Osteocyte (in vitro differentiated cells): ENCODE results near the gene WDR64. TPM values are rescaled to one million over a fixed set of nuclear protein-coding genes. Genes with fewer than 3 reads are reported as not detected.

Experiments used
- DNase-seq: peaks from one replicate; pipeline ENCODE4 v3.0.0; 2021; ENCODE audit warnings: mixed read lengths; ENCODE audit not compliant: unreplicated experiment; ENCODE audit errors: extremely low spot score
- H3K27ac Mint-ChIP-seq: one replicate; pipeline ENCODE4 v1.8.0; 2021; ENCODE audit warnings: mild to moderate bottlenecking, mixed read lengths; ENCODE audit not compliant: unreplicated experiment
- H3K27me3 Mint-ChIP-seq: one replicate; pipeline ENCODE4 v1.8.0; 2021; ENCODE audit warnings: mixed read lengths; ENCODE audit not compliant: unreplicated experiment
- H3K36me3 Mint-ChIP-seq: one replicate; pipeline ENCODE4 v1.8.0; 2021; ENCODE audit warnings: mixed read lengths; ENCODE audit not compliant: unreplicated experiment
- H3K4me1 Mint-ChIP-seq: one replicate; pipeline ENCODE4 v1.8.0; 2021; ENCODE audit warnings: mixed read lengths; ENCODE audit not compliant: unreplicated experiment
- H3K4me3 Mint-ChIP-seq: one replicate; pipeline ENCODE4 v1.8.0; 2021; ENCODE audit warnings: mild to moderate bottlenecking, moderate library complexity, mixed read lengths; ENCODE audit not compliant: unreplicated experiment
- H3K9me3 Mint-ChIP-seq: one replicate; pipeline ENCODE4 v1.8.0; 2021; ENCODE audit warnings: mixed read lengths; ENCODE audit not compliant: unreplicated experiment
- total RNA-seq: library from RNA; stranded (reverse); gene quantifications from 2 replicates; pipeline ENCODE4 v1.2.1, GENCODE V29; 2021
- TF ChIP-seq, protein P1 (sequence below): fragments of 200-600 bp; sonication (generic); IDR thresholded peaks from 2 replicates; pipeline ENCODE4 v1.5.0; 2021; ENCODE audit warnings: antibody characterized with exemption, mild to moderate bottlenecking, moderate library complexity

WDR64 gene
- total RNA-seq, 1 donor from 2014 or later: not detected

DNA sequence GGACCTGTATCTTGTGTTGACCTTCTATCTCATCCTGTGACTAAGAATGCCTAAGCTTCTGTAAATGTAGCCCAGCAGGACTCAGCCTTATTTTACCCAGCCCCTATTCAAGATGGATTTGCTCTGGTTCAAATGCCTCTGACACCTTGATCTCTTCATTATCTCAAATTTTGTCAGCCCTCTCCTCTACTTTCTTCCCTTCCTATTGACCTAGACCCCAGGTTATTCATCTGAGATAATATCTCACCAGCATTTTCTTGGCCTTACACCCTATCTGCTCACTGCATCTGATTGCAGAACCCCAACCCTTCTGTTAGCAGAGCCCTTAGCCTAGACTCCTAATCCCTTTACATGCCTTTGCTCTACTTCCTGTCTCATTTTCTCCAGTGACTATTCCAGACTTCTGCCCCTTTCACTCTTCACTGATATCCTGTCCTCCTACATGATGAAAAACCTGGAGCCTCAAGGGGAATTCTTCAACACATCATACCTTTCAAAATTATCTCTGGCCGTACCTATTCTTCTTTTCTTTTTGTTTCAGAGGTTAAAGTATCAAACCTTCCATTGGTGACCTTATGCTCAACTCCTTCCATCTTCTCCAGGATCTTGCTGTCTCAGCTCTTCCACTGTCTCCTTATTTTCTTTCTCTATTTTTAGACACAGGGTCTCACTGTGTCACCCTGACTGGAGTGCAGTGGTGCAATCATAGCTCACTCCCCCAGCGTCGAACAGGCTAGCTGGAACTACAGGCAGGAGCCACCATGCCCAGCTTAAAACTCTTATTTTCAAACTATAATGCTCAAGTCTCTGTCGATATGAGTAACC lies 44.9 kb downstream of the WDR64 start:
- TF ChIP-seq, protein P1, sequence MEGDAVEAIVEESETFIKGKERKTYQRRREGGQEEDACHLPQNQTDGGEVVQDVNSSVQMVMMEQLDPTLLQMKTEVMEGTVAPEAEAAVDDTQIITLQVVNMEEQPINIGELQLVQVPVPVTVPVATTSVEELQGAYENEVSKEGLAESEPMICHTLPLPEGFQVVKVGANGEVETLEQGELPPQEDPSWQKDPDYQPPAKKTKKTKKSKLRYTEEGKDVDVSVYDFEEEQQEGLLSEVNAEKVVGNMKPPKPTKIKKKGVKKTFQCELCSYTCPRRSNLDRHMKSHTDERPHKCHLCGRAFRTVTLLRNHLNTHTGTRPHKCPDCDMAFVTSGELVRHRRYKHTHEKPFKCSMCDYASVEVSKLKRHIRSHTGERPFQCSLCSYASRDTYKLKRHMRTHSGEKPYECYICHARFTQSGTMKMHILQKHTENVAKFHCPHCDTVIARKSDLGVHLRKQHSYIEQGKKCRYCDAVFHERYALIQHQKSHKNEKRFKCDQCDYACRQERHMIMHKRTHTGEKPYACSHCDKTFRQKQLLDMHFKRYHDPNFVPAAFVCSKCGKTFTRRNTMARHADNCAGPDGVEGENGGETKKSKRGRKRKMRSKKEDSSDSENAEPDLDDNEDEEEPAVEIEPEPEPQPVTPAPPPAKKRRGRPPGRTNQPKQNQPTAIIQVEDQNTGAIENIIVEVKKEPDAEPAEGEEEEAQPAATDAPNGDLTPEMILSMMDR: no peak
- no peak for DNase-seq
- H3K36me3 Mint-ChIP-seq: no peaks in the 10 kb centered on the region
- H3K4me3 Mint-ChIP-seq: no peak overlapping the region
- H3K27ac Mint-ChIP-seq: no peak overlapping the region
- peaks cover 5% of the 10 kb centered on the region for H3K4me1 Mint-ChIP-seq
- H3K9me3 Mint-ChIP-seq: no peaks in the 10 kb centered on the region
- peaks cover 8% of the 10 kb centered on the region for H3K27me3 Mint-ChIP-seq

DNA sequence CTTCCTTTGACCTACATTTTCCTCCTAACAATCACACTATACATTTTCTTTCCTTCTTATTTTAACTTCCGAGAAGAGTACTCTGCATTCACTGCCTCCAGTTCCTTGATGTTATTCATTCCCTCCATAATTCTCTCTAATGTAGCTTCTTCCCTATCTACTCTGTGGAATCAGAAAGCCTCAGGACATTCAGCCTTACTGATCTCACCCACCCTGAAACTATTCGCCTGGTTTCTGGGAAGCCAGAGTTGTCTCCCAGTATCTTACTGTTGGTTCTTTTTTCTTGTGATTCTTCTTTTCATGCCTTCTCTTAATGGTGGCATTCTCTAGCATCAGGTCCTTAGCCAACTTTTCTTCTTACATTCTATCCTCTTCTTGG lies 45.5 kb downstream of the WDR64 start:
- TF ChIP-seq, protein P1: no peak
- Mint-ChIP-seq H3K27ac (no peak overlapping the region), H3K9me3 (no peaks in the 10 kb centered on the region), H3K4me3 (no peak overlapping the region), H3K36me3 (no peaks in the 10 kb centered on the region), H3K27me3 (peaks cover 7% of the 10 kb centered on the region), H3K4me1 (peaks cover 10% of the 10 kb centered on the region)
- no peak for DNase-seq

DNA sequence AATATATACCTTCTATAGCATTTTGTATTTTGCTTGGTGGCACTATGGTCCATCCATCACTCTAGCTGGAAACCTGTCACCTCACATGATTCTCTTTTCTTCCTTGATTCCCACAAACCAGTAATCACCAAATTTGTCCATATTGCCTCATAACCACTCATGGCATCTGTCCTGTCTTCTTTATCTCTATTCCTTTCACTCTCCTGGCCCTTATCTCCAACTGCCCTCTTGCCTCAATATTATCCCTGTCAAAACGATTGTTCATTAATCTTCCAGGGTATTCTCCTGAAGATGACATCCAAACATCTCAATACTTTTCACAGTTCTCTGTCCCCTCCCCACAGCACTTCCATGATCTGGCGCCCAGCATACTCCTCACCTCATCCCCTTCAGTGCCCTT lies 46.1 kb downstream of the WDR64 start:
- Mint-ChIP-seq H3K4me3 (no peak overlapping the region), H3K9me3 (no peaks in the 10 kb centered on the region), H3K27me3 (peaks cover 3% of the 10 kb centered on the region), H3K4me1 (peaks cover 15% of the 10 kb centered on the region), H3K27ac (no peak overlapping the region), H3K36me3 (no peaks in the 10 kb centered on the region)
- DNase-seq: no peak
- TF ChIP-seq, protein P1: no peak

DNA sequence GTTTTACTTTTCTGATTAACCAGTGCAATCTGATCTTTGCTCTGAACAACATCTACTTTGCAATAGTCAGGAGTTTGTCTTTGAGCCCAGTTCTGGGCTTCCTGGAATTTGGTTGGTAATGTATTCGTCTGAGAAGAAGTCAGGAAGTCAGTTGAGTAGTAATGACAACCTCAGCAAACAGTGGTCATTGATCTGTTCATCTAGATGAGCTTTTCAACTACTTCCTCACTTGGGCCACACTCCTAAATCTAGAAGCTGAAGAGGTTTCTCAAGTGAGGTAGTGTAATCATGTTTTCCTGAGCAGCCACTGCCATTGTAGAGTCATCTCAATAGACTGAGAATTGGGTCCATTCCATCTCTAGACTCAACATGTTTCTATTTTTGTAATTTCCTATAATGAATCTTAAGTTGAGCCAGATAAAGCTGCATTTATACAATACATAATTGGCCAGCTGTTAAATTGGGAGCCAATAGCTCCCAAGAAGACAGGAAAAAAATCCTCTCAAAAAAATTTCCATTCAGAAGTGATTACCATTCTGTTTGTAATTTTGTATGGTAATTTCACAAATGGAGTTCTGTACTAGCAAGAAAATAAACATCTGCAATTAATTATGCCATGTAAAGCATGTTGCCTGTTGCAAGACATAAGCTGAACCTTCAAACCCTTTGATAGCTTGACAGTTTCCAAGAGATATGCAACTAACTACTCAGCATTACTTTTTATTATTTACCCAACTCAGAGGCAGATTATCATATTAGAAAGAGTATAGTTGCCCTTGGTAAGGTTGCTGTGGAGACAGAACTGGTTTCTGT lies 49.6 kb downstream of the WDR64 start:
- Mint-ChIP-seq H3K27me3 (no peaks in the 10 kb centered on the region), H3K36me3 (no peaks in the 10 kb centered on the region), H3K4me1 (peaks cover 11% of the 10 kb centered on the region), H3K4me3 (no peak overlapping the region), H3K27ac (no peak overlapping the region), H3K9me3 (no peaks in the 10 kb centered on the region)
- TF ChIP-seq, protein P1: no peak
- DNase-seq: no peak
